GM18907 (cell line): ENCODE data around the gene DCD.
"Not testable (repeated sequence)": the region's sequence is repeated elsewhere in the genome, so short reads cannot be mapped to it uniquely, and the experiment has no call there.

Experiments used
- ATAC-seq: cut with Tn5 transposase; IDR thresholded peaks from one replicate; pipeline ENCODE4 v1.9.1; 2021; ENCODE audit warnings: mild to moderate bottlenecking, moderate library complexity; ENCODE audit not compliant: unreplicated experiment

Gene DCD

GRCh38 chr12:54648265-54648664, at the start of gene DCD:
TSS of gene DCD (minus strand) at chr12:54648365. CDS start at chr12:54648303, 62 bp downstream.
- no peak for ATAC-seq

- ATAC-seq: no peak
These were observed 49.7 kb upstream of the DCD start for GRCh38 chr12:54697851-54698250.

- ATAC-seq: no peak
These were observed 44.2 kb upstream of the DCD start for GRCh38 chr12:54692353-54692752.

- ATAC-seq: no peak
These were observed 41.8 kb upstream of the DCD start for GRCh38 chr12:54689984-54690383.

GRCh38 chr12:54689034-54689372, 40.8 kb upstream of the DCD start:
- no peak for ATAC-seq

- ATAC-seq: no peak
These were observed 40.3 kb upstream of the DCD start for GRCh38 chr12:54688309-54689033.

- ATAC-seq: no peak
These were observed 36.8 kb upstream of the DCD start for GRCh38 chr12:54684636-54685630.

- ATAC-seq: no peak
These were observed 35.2 kb upstream of the DCD start for GRCh38 chr12:54683398-54683797.

- no peak for ATAC-seq
These were observed 34.5 kb upstream of the DCD start for GRCh38 chr12:54682674-54683073.

- ATAC-seq: peak; percentile 58
These were observed 32.2 kb upstream of the DCD start for GRCh38 chr12:54680374-54680773.

GRCh38 chr12:54678131-54678530, 30.0 kb upstream of the DCD start:
- no peak for ATAC-seq

GRCh38 chr12:54667945-54668344, 19.8 kb upstream of the DCD start:
- ATAC-seq: no peak

- ATAC-seq: no peak
These were observed 17.8 kb upstream of the DCD start for GRCh38 chr12:54666008-54666407.

- not testable (repeated sequence) for ATAC-seq
These were observed 17.0 kb upstream of the DCD start for GRCh38 chr12:54665022-54665635.

GRCh38 chr12:54663603-54664002, 15.4 kb upstream of the DCD start:
- ATAC-seq: no peak

GRCh38 chr12:54662026-54662425, 13.9 kb upstream of the DCD start:
- ATAC-seq: no peak

GRCh38 chr12:54661048-54661447, 12.9 kb upstream of the DCD start:
- no peak for ATAC-seq

GRCh38 chr12:54660320-54660962, 12.3 kb upstream of the DCD start:
- ATAC-seq: no peak

- ATAC-seq: peak; percentile 78
These were observed 10.4 kb upstream of the DCD start for GRCh38 chr12:54658306-54659264.

- ATAC-seq: no peak
These were observed 9.0 kb upstream of the DCD start for GRCh38 chr12:54657105-54657607.
